Fibroblast of skin of left biceps (primary cell): ENCODE results near the gene IGFL4.

Experiments
- DNase-seq, 2 experiments: peaks; one replicate each; pipeline ENCODE4 v3.0.0-alpha.2; 2013; ENCODE audit warnings: low read depth in 2 of 2

Gene IGFL4

DNA sequence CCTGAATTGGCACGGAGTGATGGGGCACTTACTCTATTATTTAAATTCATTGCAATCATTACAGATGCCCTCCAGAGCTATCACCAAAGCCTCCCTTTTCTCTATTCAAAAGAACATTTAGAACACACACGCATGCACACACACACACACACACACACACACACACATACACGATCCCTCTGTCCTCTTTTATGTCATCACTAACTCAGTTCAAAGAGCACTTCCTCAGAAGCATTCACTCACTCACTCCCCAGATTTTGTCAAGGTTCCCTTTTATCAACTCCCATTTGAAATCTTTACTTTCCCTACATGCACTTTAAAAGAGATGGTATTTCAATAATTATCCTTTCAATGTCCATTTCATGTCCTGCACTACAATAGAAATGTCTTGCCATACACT is 22.4 kb upstream of the IGFL4 start:
- DNase-seq: no peak

GRCh38 chr19:46060012-46060411 is 19.2 kb upstream of the IGFL4 start:
- DNase-seq: no peak

DNA sequence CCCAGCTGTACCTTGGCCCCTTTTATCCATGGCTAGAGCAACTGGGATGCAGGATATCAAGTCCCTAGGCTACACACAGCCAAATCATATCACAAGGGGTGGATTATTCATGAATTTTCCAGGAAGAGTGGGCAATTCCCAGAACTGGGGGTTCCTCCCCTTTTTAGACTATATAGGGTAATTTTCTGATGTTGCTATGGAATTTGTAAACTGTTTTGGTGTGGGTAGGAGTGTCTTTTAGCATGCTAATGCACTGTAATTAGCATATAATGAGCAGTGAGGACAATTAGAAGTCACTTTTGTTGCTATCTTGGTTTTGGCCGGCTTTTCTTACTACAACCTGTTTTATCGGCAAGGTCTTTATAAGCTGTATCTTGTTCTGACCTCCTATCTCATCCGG is 18.0 kb upstream of the IGFL4 start:
- DNase-seq: no peak

DNA sequence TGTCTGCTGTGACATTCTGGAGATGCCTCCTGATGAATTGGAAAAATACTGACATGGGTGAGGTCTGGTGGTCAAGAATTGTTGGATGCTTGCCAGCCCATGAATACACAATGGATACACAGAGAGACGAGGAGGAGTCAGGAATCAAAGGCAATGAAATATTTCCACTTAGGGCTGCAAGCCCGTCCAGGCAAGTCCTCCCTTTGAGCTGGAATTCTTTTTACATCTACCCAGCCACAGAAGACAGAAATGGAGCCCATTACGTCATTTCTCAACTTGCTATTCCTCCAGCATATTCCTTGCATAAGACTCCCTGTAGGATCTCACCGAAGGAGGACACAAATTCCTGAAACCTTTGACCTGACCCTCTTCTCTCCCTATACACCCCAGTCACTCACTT is 15.7 kb upstream of the IGFL4 start:
- DNase-seq: no peak

- DNase-seq: no peak
Measured at GRCh38 chr19:46052896-46053295, 12.1 kb upstream of the IGFL4 start.

GRCh38 chr19:46049597-46049996 is 8.8 kb upstream of the IGFL4 start:
- DNase-seq: no peak

GRCh38 chr19:46043519-46043918 is 2.7 kb upstream of the IGFL4 start:
- no peak for DNase-seq

- DNase-seq: no peak
Measured at GRCh38 chr19:46042252-46042883, 1.6 kb upstream of the IGFL4 start.

GRCh38 chr19:46040125-46040524 is 677 bp downstream of the IGFL4 start:
- no peak for DNase-seq

DNA sequence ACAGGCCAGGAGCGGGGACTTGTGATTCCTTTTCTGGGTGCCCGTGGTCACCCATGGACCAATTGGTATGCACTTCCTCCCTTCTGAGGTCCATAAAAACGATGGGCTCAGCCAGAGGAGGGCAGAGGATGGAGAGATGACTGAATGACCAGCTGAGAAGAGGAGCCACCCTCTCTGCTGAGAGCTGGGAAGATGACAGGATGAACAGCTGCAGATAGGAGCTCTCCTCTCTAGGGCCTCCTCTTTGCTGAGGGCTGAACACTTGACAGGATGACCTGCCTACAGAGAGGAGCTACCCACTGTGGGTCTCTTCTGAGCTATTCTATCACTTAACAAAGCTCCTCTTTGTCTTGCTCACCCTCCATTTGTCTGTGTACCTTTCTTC is 4.1 kb downstream of the IGFL4 start:
- no peak for DNase-seq

- DNase-seq: no peak
Measured at GRCh38 chr19:46035986-46036743, 4.6 kb downstream of the IGFL4 start.

- DNase-seq: no peak
Measured at GRCh38 chr19:46035546-46035945, 5.3 kb downstream of the IGFL4 start.

GRCh38 chr19:46033401-46033800 is 7.4 kb downstream of the IGFL4 start:
- DNase-seq: no peak

DNA sequence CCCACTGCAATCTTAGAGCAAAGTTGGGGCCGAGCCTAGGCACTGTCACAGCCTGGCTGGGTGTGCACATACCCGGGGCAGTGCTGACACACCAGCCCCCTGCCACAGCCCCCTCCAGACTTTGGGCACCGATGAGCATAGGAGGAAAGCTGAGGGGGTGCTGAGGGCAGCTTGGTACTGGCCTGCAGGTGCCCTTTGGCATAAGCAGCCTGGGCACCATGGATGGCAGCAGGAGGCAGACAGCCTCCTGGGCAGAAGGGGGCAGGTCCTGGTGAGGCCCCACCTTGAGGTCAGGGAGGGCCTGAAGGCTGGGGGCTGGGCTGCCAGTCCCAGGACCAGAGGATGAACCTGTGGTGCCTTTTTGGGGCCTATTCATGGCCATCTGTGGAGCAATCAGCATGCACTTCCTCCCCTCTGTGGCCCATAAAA is 8.2 kb downstream of the IGFL4 start:
- DNase-seq: no peak

GRCh38 chr19:46031781-46032596 is 8.8 kb downstream of the IGFL4 start:
- no peak for DNase-seq

DNA sequence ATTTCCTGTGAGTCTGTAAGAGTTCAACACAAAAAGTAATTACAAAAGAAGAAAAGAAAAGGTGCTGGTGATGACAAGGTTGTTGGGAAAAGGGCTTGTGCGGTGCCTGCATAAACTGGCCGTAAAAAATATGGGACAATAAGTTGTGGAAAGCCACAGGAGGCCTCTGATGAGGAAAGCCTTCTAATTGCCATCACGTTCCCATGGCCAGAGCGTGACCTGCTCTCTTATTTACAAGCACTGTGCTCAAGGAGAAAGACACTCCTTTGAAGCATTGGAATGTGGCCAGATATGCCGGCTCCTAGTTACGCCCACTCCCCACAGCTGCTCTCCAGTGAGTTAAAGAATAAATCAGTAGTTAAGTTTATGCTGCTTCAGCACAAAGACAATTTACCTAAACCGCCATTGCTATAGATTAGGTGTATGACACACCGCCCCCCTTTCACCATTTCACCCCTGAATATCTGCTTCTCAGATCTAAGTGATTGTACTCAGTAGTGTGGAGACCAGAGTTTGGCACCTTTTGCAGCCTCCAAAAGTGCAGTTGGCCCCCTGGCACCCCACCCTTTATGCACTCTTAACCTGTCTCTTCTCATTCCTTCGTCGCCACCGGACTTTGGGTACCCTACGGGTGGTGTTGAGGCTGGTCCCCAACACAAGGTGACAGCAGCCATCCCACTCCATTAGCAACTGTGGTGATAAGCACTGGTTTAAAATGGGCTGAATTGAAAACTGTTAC is 9.8 kb downstream of the IGFL4 start:
- no peak for DNase-seq

GRCh38 chr19:46025835-46026234 is 15.0 kb downstream of the IGFL4 start:
- no peak for DNase-seq

DNA sequence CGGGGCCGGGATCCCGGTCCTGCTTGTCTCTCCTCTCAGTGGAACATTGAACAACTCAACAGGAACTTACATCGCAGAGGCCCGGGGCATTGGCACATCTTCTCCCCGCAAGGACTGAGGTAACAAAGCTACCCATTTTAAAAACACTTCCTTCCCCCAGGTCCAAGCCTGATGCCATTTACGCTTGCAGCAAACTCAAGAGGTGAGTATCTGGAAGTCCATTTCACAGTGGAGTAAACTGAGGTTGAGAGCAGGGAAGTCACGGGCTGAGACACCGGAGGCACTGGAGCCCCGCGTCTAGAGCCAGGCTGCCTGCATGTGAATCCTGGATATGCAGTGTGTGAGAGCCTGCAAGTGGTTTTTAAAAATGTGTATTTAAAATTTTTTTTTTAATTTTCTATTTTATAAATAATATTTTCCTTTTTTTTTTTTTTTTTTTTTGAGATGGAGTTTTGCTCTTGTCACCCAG is 17.5 kb downstream of the IGFL4 start:
- no peak for DNase-seq

GRCh38 chr19:46022431-46023310 is 18.1 kb downstream of the IGFL4 start, which contains the start of gene PGLYRP1:
Gene PGLYRP1, minus strand, starts transcription at chr19:46023053. Its CDS starts 32 bp downstream, at chr19:46023021.
- DNase-seq: no peak

- DNase-seq: no peak
Measured at GRCh38 chr19:46022061-46022430, 18.8 kb downstream of the IGFL4 start.

GRCh38 chr19:46021531-46022041 is 19.2 kb downstream of the IGFL4 start:
- no peak for DNase-seq
